ENCODE measurements around the gene ABCG8.

DNA sequence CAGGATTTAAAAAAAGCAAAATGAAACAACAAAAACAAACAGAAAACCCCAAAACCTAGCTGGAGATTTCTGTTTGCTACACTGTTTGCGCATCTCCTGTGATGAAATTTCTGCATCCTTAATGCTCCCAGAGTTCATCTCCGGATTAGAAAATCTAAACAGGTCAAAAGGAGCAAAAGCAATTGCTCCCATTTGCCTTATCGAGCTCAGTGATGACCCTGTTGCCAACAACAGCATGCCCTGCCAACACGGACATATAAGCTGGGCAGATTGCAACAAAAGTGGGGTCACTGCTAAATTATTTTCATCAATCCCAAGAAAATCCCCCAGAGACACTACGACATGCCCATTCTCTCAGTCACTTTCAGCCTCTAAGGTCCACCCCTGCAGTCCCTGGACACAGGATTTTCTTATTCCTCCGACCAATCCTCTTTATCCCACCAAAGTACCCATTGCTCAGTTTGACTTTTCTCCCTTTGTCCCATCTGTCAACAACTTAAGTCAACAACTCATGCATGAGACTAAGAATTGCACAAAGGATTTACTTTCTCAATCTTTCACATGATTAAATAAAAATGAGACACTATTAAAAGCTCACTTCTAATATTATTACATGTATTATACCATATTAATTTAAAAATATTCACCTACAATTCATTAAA, 67.8 kb downstream of the ABCG8 start:
- TF ChIP-seq, protein P1, sequence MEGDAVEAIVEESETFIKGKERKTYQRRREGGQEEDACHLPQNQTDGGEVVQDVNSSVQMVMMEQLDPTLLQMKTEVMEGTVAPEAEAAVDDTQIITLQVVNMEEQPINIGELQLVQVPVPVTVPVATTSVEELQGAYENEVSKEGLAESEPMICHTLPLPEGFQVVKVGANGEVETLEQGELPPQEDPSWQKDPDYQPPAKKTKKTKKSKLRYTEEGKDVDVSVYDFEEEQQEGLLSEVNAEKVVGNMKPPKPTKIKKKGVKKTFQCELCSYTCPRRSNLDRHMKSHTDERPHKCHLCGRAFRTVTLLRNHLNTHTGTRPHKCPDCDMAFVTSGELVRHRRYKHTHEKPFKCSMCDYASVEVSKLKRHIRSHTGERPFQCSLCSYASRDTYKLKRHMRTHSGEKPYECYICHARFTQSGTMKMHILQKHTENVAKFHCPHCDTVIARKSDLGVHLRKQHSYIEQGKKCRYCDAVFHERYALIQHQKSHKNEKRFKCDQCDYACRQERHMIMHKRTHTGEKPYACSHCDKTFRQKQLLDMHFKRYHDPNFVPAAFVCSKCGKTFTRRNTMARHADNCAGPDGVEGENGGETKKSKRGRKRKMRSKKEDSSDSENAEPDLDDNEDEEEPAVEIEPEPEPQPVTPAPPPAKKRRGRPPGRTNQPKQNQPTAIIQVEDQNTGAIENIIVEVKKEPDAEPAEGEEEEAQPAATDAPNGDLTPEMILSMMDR (conservative IDR thresholded peaks at IDR 0.05 in 1 of 2, IDR thresholded peaks at IDR 0.05 in 1 of 2; ENCODE audit: extremely low read depth in 1 of 2, insufficient read depth in 1 of 2, low read depth in 1 of 2, low read length in 2 of 2): no peak
- TF ChIP-seq EZH2 (IDR thresholded peaks at IDR 0.05; ENCODE audit: borderline replicate concordance, low read length): no peak
